ENCODE data around the gene MOCS3.

GRCh38 chr20:50913690-50914375 is 44.8 kb upstream of the MOCS3 start:
- TF ChIP-seq CTCF (IDR thresholded peaks at IDR 0.05) (no peak), POLR2A (IDR thresholded peaks at IDR 0.05) (no peak)

All from testis (tissue), 2 donors.